Measurements from ENCODE around the gene COQ6. TPM values are rescaled to one million over a fixed set of nuclear protein-coding genes. Genes with fewer than 3 reads are reported as not detected.

The COQ6 gene
- total RNA-seq, 1 experiment from 2014 or later = 25.4 TPM

- intact Hi-C loops (cut with micrococcal nuclease; ENCODE audit: unreplicated experiment) = no loop called here
- H3K4me2 ChIP-seq = no peak overlapping the region
- H3K9me2 ChIP-seq (ENCODE audit: insufficient read depth) = no peaks in the 10 kb centered on the region
- BruUV-seq (replicated peaks) = no TSS peak
- no peaks in the 10 kb centered on the region for H3K36me3 ChIP-seq (ENCODE audit: low read depth)
- DNase-seq = no peak
- H3K79me2 ChIP-seq (ENCODE audit: low read depth) = no peaks in the 10 kb centered on the region
- CTCF ChIA-PET = no interaction called here
- no peak overlapping the region for H3K4me3 ChIP-seq
- H3K9me3 ChIP-seq (ENCODE audit: insufficient read depth, low read depth) = no peaks in the 10 kb centered on the region
- H3F3A ChIP-seq (ENCODE audit: insufficient read depth, low read depth) = peaks cover 18% of the 10 kb centered on the region
- no peaks in the 10 kb centered on the region for H3K4me1 ChIP-seq (replicated peaks; ENCODE audit: insufficient read depth)
- no peak overlapping the region for H3K27ac ChIP-seq
- TF ChIP-seq, protein P1, sequence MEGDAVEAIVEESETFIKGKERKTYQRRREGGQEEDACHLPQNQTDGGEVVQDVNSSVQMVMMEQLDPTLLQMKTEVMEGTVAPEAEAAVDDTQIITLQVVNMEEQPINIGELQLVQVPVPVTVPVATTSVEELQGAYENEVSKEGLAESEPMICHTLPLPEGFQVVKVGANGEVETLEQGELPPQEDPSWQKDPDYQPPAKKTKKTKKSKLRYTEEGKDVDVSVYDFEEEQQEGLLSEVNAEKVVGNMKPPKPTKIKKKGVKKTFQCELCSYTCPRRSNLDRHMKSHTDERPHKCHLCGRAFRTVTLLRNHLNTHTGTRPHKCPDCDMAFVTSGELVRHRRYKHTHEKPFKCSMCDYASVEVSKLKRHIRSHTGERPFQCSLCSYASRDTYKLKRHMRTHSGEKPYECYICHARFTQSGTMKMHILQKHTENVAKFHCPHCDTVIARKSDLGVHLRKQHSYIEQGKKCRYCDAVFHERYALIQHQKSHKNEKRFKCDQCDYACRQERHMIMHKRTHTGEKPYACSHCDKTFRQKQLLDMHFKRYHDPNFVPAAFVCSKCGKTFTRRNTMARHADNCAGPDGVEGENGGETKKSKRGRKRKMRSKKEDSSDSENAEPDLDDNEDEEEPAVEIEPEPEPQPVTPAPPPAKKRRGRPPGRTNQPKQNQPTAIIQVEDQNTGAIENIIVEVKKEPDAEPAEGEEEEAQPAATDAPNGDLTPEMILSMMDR (conservative IDR thresholded peaks at IDR 0.05) = no peak
- TF ChIP-seq EZH2 (IDR thresholded peaks at IDR 0.05; ENCODE audit: low read depth) = no peak
- H4K20me1 ChIP-seq (ENCODE audit: insufficient read depth) = no peaks in the 10 kb centered on the region
- H3K27me3 ChIP-seq (ENCODE audit: insufficient read depth, low read depth) = no peaks in the 10 kb centered on the region
- H2AFZ ChIP-seq = no peak overlapping the region
- POLR2A ChIA-PET (ENCODE audit: unreplicated experiment) = no interaction called here
Observed at GRCh38 chr14:73945159-73945670, 4.9 kb upstream of the COQ6 start.

- H3K27ac ChIP-seq = no peak overlapping the region
- ChIA-PET POLR2A (ENCODE audit: unreplicated experiment) (interaction anchor here (0.6 kb wide), 1 partner anchor 15 kb away, joined by 4 read pairs; no protein-coding TSS in a partner anchor), CTCF (no interaction called here)
- H3F3A ChIP-seq (ENCODE audit: insufficient read depth, low read depth) = peaks cover 20% of the 10 kb centered on the region
- intact Hi-C loops (cut with micrococcal nuclease; ENCODE audit: unreplicated experiment) = no loop called here
- no peaks in the 10 kb centered on the region for H3K27me3 ChIP-seq (ENCODE audit: insufficient read depth, low read depth)
- H2AFZ ChIP-seq = no peak overlapping the region
- no peaks in the 10 kb centered on the region for H4K20me1 ChIP-seq (ENCODE audit: insufficient read depth)
- no peak overlapping the region for H3K4me2 ChIP-seq
- peaks cover 6% of the 10 kb centered on the region; the same call in 1 of the 2 replicates for H3K4me1 ChIP-seq (replicated peaks; ENCODE audit: insufficient read depth)
- TF ChIP-seq EZH2 (IDR thresholded peaks at IDR 0.05; ENCODE audit: low read depth) = no peak
- no peak overlapping the region for H3K4me3 ChIP-seq
- H3K9me2 ChIP-seq (ENCODE audit: insufficient read depth) = no peaks in the 10 kb centered on the region
- H3K9me3 ChIP-seq (ENCODE audit: insufficient read depth, low read depth) = no peaks in the 10 kb centered on the region
- peaks cover 14% of the 10 kb centered on the region; the same call in 1 of the 2 replicates for H3K79me2 ChIP-seq (ENCODE audit: low read depth)
- H3K36me3 ChIP-seq (ENCODE audit: low read depth) = no peaks in the 10 kb centered on the region; the same call in 1 of the 2 replicates
- no TSS peak for BruUV-seq (replicated peaks)
- DNase-seq = no peak
Observed at GRCh38 chr14:73953731-73954130, 3.6 kb downstream of the COQ6 start.

DNA sequence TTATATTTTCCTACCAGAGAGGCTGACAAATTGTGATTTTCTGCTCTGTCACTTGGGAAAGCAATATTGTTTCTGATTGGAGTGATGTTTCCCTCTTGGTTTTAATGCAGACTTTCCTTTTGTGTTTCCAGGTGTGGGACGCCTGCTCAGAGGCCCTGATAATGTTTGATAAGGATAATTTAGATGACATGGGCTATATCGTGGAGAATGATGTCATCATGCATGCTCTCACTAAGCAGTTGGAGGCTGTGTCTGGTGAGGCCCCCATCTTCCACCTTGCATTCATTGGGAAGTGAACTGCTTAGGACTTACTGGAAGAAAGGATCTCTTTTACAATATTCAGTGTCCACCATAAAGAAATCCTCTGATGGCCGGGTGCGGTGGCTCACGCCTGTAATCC is 5.6 kb downstream of the COQ6 start:
- H3K9me2 ChIP-seq (ENCODE audit: insufficient read depth) = no peaks in the 10 kb centered on the region
- intact Hi-C loops (cut with micrococcal nuclease; ENCODE audit: unreplicated experiment) = no loop called here
- CTCF ChIA-PET = no interaction called here

More for the DNA sequence above, 5.6 kb downstream of the COQ6 start:
- no peak overlapping the region for H3K4me3 ChIP-seq
- no peaks in the 10 kb centered on the region for H3K27me3 ChIP-seq (ENCODE audit: insufficient read depth, low read depth)
- no peak overlapping the region for H3K4me2 ChIP-seq
- no peak overlapping the region for H2AFZ ChIP-seq
- H3K4me1 ChIP-seq (replicated peaks; ENCODE audit: insufficient read depth) = peaks cover 6% of the 10 kb centered on the region; the same call in 1 of the 2 replicates
- no peak overlapping the region for H3K27ac ChIP-seq
- POLR2A ChIA-PET (ENCODE audit: unreplicated experiment) = no interaction called here
- TF ChIP-seq, protein P1 (conservative IDR thresholded peaks at IDR 0.05) = no peak
- no peak for TF ChIP-seq EZH2 (IDR thresholded peaks at IDR 0.05; ENCODE audit: low read depth)
- no peaks in the 10 kb centered on the region for H3K9me3 ChIP-seq (ENCODE audit: insufficient read depth, low read depth)
- no TSS peak for BruUV-seq (replicated peaks)
- no peaks in the 10 kb centered on the region for H4K20me1 ChIP-seq (ENCODE audit: insufficient read depth)
- H3K79me2 ChIP-seq (ENCODE audit: low read depth) = peaks cover 11% of the 10 kb centered on the region; the same call in 1 of the 2 replicates
- H3F3A ChIP-seq (ENCODE audit: insufficient read depth, low read depth) = peaks cover 5% of the 10 kb centered on the region; the same call in 1 of the 2 replicates
- H3K36me3 ChIP-seq (ENCODE audit: low read depth) = peaks cover 6% of the 10 kb centered on the region; the same call in 1 of the 2 replicates
- DNase-seq = no peak

Measured in PC-9 (cell line).